ENCODE data around the gene CATSPERD.

GRCh38 chr19:5680084-5680436, 40.4 kb upstream of the CATSPERD start:
- TF ChIP-seq CTCF (IDR thresholded peaks at IDR 0.05) (no peak), EZH2phosphoT487 (IDR thresholded peaks at IDR 0.05) (no peak)
